OCI-M1 (cell line): ENCODE data around the gene DNAJC7.
"Not testable (repeated sequence)": the region's sequence is repeated elsewhere in the genome, so short reads cannot be mapped to it uniquely, and the experiment has no call there.

Source experiments
- DNase-seq: peaks from one replicate; lab custom pipeline; 2025; lab: John Stamatoyannopoulos, UW

Gene DNAJC7

GRCh38 chr17:42041619-42042018 lies 24.4 kb upstream of the DNAJC7 start:
- DNase-seq = no peak

- no peak for DNase-seq
Observed at GRCh38 chr17:42040818-42041217, 23.6 kb upstream of the DNAJC7 start.

GRCh38 chr17:42039794-42040763 lies 22.8 kb upstream of the DNAJC7 start:
- DNase-seq = no peak

- no peak for DNase-seq
Observed at GRCh38 chr17:42038221-42038973, 21.2 kb upstream of the DNAJC7 start.

GRCh38 chr17:42034059-42034458 lies 16.8 kb upstream of the DNAJC7 start:
- no peak for DNase-seq

GRCh38 chr17:42031584-42031983 lies 14.3 kb upstream of the DNAJC7 start:
- DNase-seq = no peak

GRCh38 chr17:42028791-42029127 lies 11.5 kb upstream of the DNAJC7 start:
- no peak for DNase-seq

GRCh38 chr17:42027961-42028790 lies 10.9 kb upstream of the DNAJC7 start:
- DNase-seq = peak; percentile 31

GRCh38 chr17:42027590-42027889 lies 10.3 kb upstream of the DNAJC7 start:
- no peak for DNase-seq

GRCh38 chr17:42026857-42027589 lies 9.8 kb upstream of the DNAJC7 start:
- DNase-seq = no peak

GRCh38 chr17:42025936-42026335 lies 8.7 kb upstream of the DNAJC7 start:
- DNase-seq = peak; percentile 21

GRCh38 chr17:42025191-42025579 lies 7.9 kb upstream of the DNAJC7 start:
- no peak for DNase-seq

- peak; percentile 29 for DNase-seq
Observed at GRCh38 chr17:42023524-42024349, 6.5 kb upstream of the DNAJC7 start.

GRCh38 chr17:42020845-42021244 lies 3.6 kb upstream of the DNAJC7 start:
- not testable (repeated sequence) for DNase-seq

- DNase-seq = peak; percentile 95
Observed at GRCh38 chr17:42019509-42020404, 2.5 kb upstream of the DNAJC7 start, which contains the start of gene NKIRAS2. TSS of gene NKIRAS2 (plus strand) at chr17:42020090. CDS start at chr17:42021578, 1,488 bp downstream.

- no peak for DNase-seq
Observed at GRCh38 chr17:42018988-42019387, 1.7 kb upstream of the DNAJC7 start.

- DNase-seq = peak; percentile 53
Observed at GRCh38 chr17:42018339-42018738, 1.1 kb upstream of the DNAJC7 start.

GRCh38 chr17:42017866-42018200 lies 594 bp upstream of the DNAJC7 start:
- DNase-seq = no peak

- DNase-seq = peak; percentile 70
Observed at GRCh38 chr17:42016411-42016831, 818 bp downstream of the DNAJC7 start.

GRCh38 chr17:42013740-42014139 lies 3.5 kb downstream of the DNAJC7 start:
- DNase-seq = not testable (repeated sequence)
